Loucy (cell line): ENCODE data around the gene CABP4.

Source experiments
- H2AFZ ChIP-seq: fragments of 200-600 bp; sonication (generic); 2 replicates; pipeline ENCODE4 v1.6.0; 2016; ENCODE audit warnings: antibody characterized with exemption, mild to moderate bottlenecking, low read length, moderate library complexity
- H3F3A ChIP-seq: fragments of 200-600 bp; 2 replicates; pipeline ENCODE4 v1.6.0; 2016; ENCODE audit warnings: antibody characterized with exemption, low read depth, mild to moderate bottlenecking
- H3K27me3 ChIP-seq: fragments of 200-600 bp; sonication (generic); 2 replicates; pipeline ENCODE4 v1.6.1; 2014; ENCODE audit warnings: low read length, mild to moderate bottlenecking; ENCODE audit not compliant: insufficient read depth, poor library complexity, severe bottlenecking
- H3K36me3 ChIP-seq: fragments of 200-600 bp; sonication (generic); 2 replicates; pipeline ENCODE4 v1.6.1; 2016; ENCODE audit warnings: low read length; ENCODE audit not compliant: insufficient read depth
- H3K4me1 ChIP-seq: fragments of 200-600 bp; sonication (generic); 2 replicates; pipeline ENCODE4 v1.5.1; 2014; ENCODE audit warnings: low read length, mild to moderate bottlenecking; ENCODE audit not compliant: insufficient read depth, poor library complexity, severe bottlenecking
- H3K4me2 ChIP-seq: fragments of 200-600 bp; sonication (generic); 2 replicates; pipeline ENCODE4 v1.6.0; 2014; ENCODE audit warnings: antibody characterized with exemption, low read length, low read depth, mild to moderate bottlenecking; ENCODE audit not compliant: poor library complexity, severe bottlenecking
- H3K4me3 ChIP-seq: fragments of 200-600 bp; sonication (generic); 2 replicates; pipeline ENCODE4 v1.5.1; 2014; ENCODE audit warnings: low read length, mild to moderate bottlenecking, mixed read lengths; ENCODE audit not compliant: poor library complexity, severe bottlenecking
- H3K79me2 ChIP-seq: fragments of 200-600 bp; sonication (generic); 2 replicates; pipeline ENCODE4 v1.6.1; 2014; ENCODE audit warnings: low read length; ENCODE audit not compliant: insufficient read depth
- H3K9ac ChIP-seq: fragments of 200-600 bp; sonication (generic); 2 replicates; pipeline ENCODE4 v1.6.0; 2014; ENCODE audit warnings: mild to moderate bottlenecking, low read depth, low read length, moderate library complexity; ENCODE audit not compliant: poor library complexity, severe bottlenecking
- H3K9me2 ChIP-seq: fragments of 200-600 bp; sonication (generic); replicated peaks from 2 replicates; pipeline ENCODE4 v1.6.1; 2016; ENCODE audit warnings: low read depth, low read length, mixed read lengths
- H3K9me3 ChIP-seq: fragments of 200-600 bp; sonication (generic); 2 replicates; pipeline ENCODE4 v1.6.1; 2014; ENCODE audit warnings: mild to moderate bottlenecking, antibody characterized with exemption, low read length, low read depth; ENCODE audit not compliant: insufficient read depth
- H4K20me1 ChIP-seq: fragments of 200-600 bp; sonication (generic); 2 replicates; pipeline ENCODE4 v1.6.0; 2014; ENCODE audit warnings: antibody characterized with exemption, low read length, mild to moderate bottlenecking; ENCODE audit not compliant: insufficient read depth, poor library complexity, severe bottlenecking
- CTCF ChIP-seq: fragments of 200-600 bp; sonication (generic); conservative IDR thresholded peaks from 2 replicates; pipeline ENCODE4 v1.5.1; 2014; ENCODE audit warnings: mild to moderate bottlenecking, antibody characterized with exemption, low read length
- EZH2phosphoT487 ChIP-seq: fragments of 200-600 bp; IDR thresholded peaks from 2 replicates; pipeline ENCODE4 v1.6.1; 2018; ENCODE audit warnings: antibody characterized with exemption, mild to moderate bottlenecking, moderate library complexity, borderline replicate concordance

The CABP4 gene

GRCh38 chr11:67510023-67510345 lies 54.8 kb downstream of the CABP4 start:
- no peak overlapping the region for H3K4me2 ChIP-seq
- peaks cover 6% of the 10 kb centered on the region for H3F3A ChIP-seq
- H3K4me1 ChIP-seq: peaks cover 26% of the 10 kb centered on the region
- no peaks in the 10 kb centered on the region for H3K9me3 ChIP-seq
- no peak overlapping the region for H2AFZ ChIP-seq
- no peaks in the 10 kb centered on the region for H3K9me2 ChIP-seq
- H3K4me3 ChIP-seq: no peak overlapping the region
- peaks cover 21% of the 10 kb centered on the region for H4K20me1 ChIP-seq
- no peaks in the 10 kb centered on the region for H3K36me3 ChIP-seq
- peaks cover 16% of the 10 kb centered on the region for H3K79me2 ChIP-seq
- H3K27me3 ChIP-seq: no peaks in the 10 kb centered on the region
- TF ChIP-seq EZH2phosphoT487: no peak
- no peak for TF ChIP-seq CTCF
- no peak overlapping the region for H3K9ac ChIP-seq
